ENCODE data around the gene SLC45A2.

The SLC45A2 gene

GRCh38 chr5:33981408-33982162, 2.9 kb downstream of the SLC45A2 start:
- TF ChIP-seq POLR2AphosphoS5 (IDR thresholded peaks at IDR 0.05; ENCODE audit: low read depth, low read length), result no peak
- TF ChIP-seq FOXP2 (optimal IDR thresholded peaks at IDR 0.05; ENCODE audit: borderline replicate concordance, extremely low read depth, extremely low read length, insufficient read depth), result no peak
- no peak for TF ChIP-seq TAF1 (IDR thresholded peaks at IDR 0.05; ENCODE audit: borderline replicate concordance, insufficient read depth, low read length)
- TF ChIP-seq REST (IDR thresholded peaks at IDR 0.05; ENCODE audit: insufficient read depth in 1 of 2, low read depth in 2 of 2, low read length in 2 of 2), result no peak
- TF ChIP-seq SIN3A (IDR thresholded peaks at IDR 0.05; ENCODE audit: borderline replicate concordance, insufficient read depth, low read length), result no peak

GRCh38 chr5:33980030-33980429, 4.5 kb downstream of the SLC45A2 start:
- TF ChIP-seq POLR2AphosphoS5 (IDR thresholded peaks at IDR 0.05; ENCODE audit: low read depth, low read length), result no peak
- TF ChIP-seq SIN3A (IDR thresholded peaks at IDR 0.05; ENCODE audit: borderline replicate concordance, insufficient read depth, low read length), result no peak
- no peak for TF ChIP-seq REST (IDR thresholded peaks at IDR 0.05; ENCODE audit: insufficient read depth in 1 of 2, low read depth in 2 of 2, low read length in 2 of 2)
- TF ChIP-seq TAF1 (IDR thresholded peaks at IDR 0.05; ENCODE audit: borderline replicate concordance, insufficient read depth, low read length), result no peak
- no peak for TF ChIP-seq FOXP2 (optimal IDR thresholded peaks at IDR 0.05; ENCODE audit: borderline replicate concordance, extremely low read depth, extremely low read length, insufficient read depth)

GRCh38 chr5:33978306-33978705, 6.2 kb downstream of the SLC45A2 start:
- TF ChIP-seq TAF1 (IDR thresholded peaks at IDR 0.05; ENCODE audit: borderline replicate concordance, insufficient read depth, low read length) (no peak), POLR2AphosphoS5 (IDR thresholded peaks at IDR 0.05; ENCODE audit: low read depth, low read length) (no peak), REST (IDR thresholded peaks at IDR 0.05; ENCODE audit: insufficient read depth in 1 of 2, low read depth in 2 of 2, low read length in 2 of 2) (no peak), SIN3A (IDR thresholded peaks at IDR 0.05; ENCODE audit: borderline replicate concordance, insufficient read depth, low read length) (no peak), FOXP2 (optimal IDR thresholded peaks at IDR 0.05; ENCODE audit: borderline replicate concordance, extremely low read depth, extremely low read length, insufficient read depth) (no peak)

GRCh38 chr5:33976307-33976706, 8.2 kb downstream of the SLC45A2 start:
- TF ChIP-seq SIN3A (IDR thresholded peaks at IDR 0.05; ENCODE audit: borderline replicate concordance, insufficient read depth, low read length), result no peak
- TF ChIP-seq FOXP2 (optimal IDR thresholded peaks at IDR 0.05; ENCODE audit: borderline replicate concordance, extremely low read depth, extremely low read length, insufficient read depth), result no peak
- TF ChIP-seq POLR2AphosphoS5 (IDR thresholded peaks at IDR 0.05; ENCODE audit: low read depth, low read length), result no peak
- TF ChIP-seq REST (IDR thresholded peaks at IDR 0.05; ENCODE audit: insufficient read depth in 1 of 2, low read depth in 2 of 2, low read length in 2 of 2), result no peak
- TF ChIP-seq TAF1 (IDR thresholded peaks at IDR 0.05; ENCODE audit: borderline replicate concordance, insufficient read depth, low read length), result no peak
